PC-9 (cell line): Measurements from ENCODE around the gene DTYMK. TPM values are rescaled to one million over a fixed set of nuclear protein-coding genes. Genes with fewer than 3 reads are reported as not detected.

Experiments used
- BruUV-seq: library from RNA; stranded (reverse); fragments of 400-500 nt; replicated peaks from 2 replicates; lab custom pipeline; 2021; lab: Mats Ljungman, UMichigan
- CTCF ChIA-PET: fragments of 300-600 bp; sonication (Branson Sonifier 250); formaldehyde crosslinking; loops from one replicate; lab custom pipeline; 2022; ENCODE audit warnings: antibody characterized with exemption; lab: Charles Lee
- POLR2A ChIA-PET: fragments of 300-600 bp; sonication (Branson Sonifier 250); formaldehyde crosslinking; loops from one replicate; lab custom pipeline; 2022; ENCODE audit warnings: antibody characterized with exemption; ENCODE audit not compliant: unreplicated experiment; lab: Charles Lee
- DNase-seq, 2 experiments: peaks; one replicate each; pipeline versions ENCODE4 v3.0.0 to v3.0.0-alpha.2; 2015 to 2022; ENCODE audit warnings: mixed read lengths in 1 of 2
- H2AFZ ChIP-seq: fragments of 200-600 bp; sonication (generic); 2 replicates; pipeline ENCODE4 v1.8.1; 2017; ENCODE audit warnings: antibody characterized with exemption
- H3F3A ChIP-seq: fragments of 200-600 bp; sonication (generic); 2 replicates; pipeline ENCODE4 v1.8.1; 2017; ENCODE audit warnings: antibody characterized with exemption, mild to moderate bottlenecking, low read depth; ENCODE audit not compliant: insufficient read depth
- H3K27ac ChIP-seq: fragments of 200-600 bp; sonication (generic); 2 replicates; pipeline ENCODE4 v1.6.1; 2016; ENCODE audit warnings: mixed run types
- H3K27me3 ChIP-seq: fragments of 200-600 bp; sonication (generic); 2 replicates; pipeline ENCODE4 v1.6.1; 2016; ENCODE audit warnings: low read depth, mixed run types; ENCODE audit not compliant: insufficient read depth
- H3K36me3 ChIP-seq: fragments of 200-600 bp; sonication (generic); 2 replicates; pipeline ENCODE4 v1.6.1; 2016; ENCODE audit warnings: low read depth, mixed run types
- H3K4me1 ChIP-seq: fragments of 200-600 bp; sonication (generic); replicated peaks from 2 replicates; pipeline ENCODE4 v1.6.1; 2016; ENCODE audit warnings: mixed run types; ENCODE audit not compliant: insufficient read depth
- H3K4me2 ChIP-seq: fragments of 200-600 bp; sonication (generic); 2 replicates; pipeline ENCODE4 v1.6.1; 2017; ENCODE audit warnings: mixed run types
- H3K4me3 ChIP-seq: fragments of 200-600 bp; sonication (generic); 2 replicates; pipeline ENCODE4 v1.6.1; 2016; ENCODE audit warnings: mixed run types
- H3K79me2 ChIP-seq: fragments of 200-600 bp; sonication (generic); 2 replicates; pipeline ENCODE4 v1.6.1; 2017; ENCODE audit warnings: low read depth, mixed run types
- H3K9me2 ChIP-seq: fragments of 200-600 bp; sonication (generic); 2 replicates; pipeline ENCODE4 v1.8.1; 2017; ENCODE audit warnings: mild to moderate bottlenecking; ENCODE audit not compliant: insufficient read depth
- H3K9me3 ChIP-seq: fragments of 200-600 bp; sonication (generic); 2 replicates; pipeline ENCODE4 v1.8.1; 2016; ENCODE audit warnings: low read depth; ENCODE audit not compliant: insufficient read depth
- H4K20me1 ChIP-seq: fragments of 200-600 bp; sonication (generic); 2 replicates; pipeline ENCODE4 v1.8.1; 2017; ENCODE audit not compliant: insufficient read depth
- CTCF ChIP-seq: fragments of 200-600 bp; sonication (generic); conservative IDR thresholded peaks from 2 replicates; pipeline ENCODE4 v1.6.1; 2017; ENCODE audit warnings: mixed run types, antibody characterized with exemption, mild to moderate bottlenecking, moderate library complexity
- EZH2 ChIP-seq: fragments of 200-600 bp; sonication (generic); IDR thresholded peaks from 2 replicates; pipeline ENCODE4 v1.8.0; 2017; ENCODE audit warnings: antibody characterized with exemption, low read depth
- intact Hi-C: fragments of 100-400 bp; cut with micrococcal nuclease; formaldehyde crosslinking; loops from one replicate; pipeline ENCODE4 v1.10.0; 2022; ENCODE audit not compliant: unreplicated experiment
- total RNA-seq: library from RNA; stranded (reverse); gene quantifications from 2 replicates; pipeline ENCODE4 v1.2.3, GENCODE V29; 2021

Gene DTYMK
- total RNA-seq, 1 experiment from 2014 or later, result 183 TPM

GRCh38 chr2:241640165-241640795 lies 46.3 kb downstream of the DTYMK start:
- Histone ChIP-seq H3K27me3 (no peaks in the 10 kb centered on the region), H3K9me2 (no peaks in the 10 kb centered on the region), H3K4me1 (peaks cover 16% of the 10 kb centered on the region), H3K4me3 (no peak overlapping the region), H3K79me2 (peaks cover 86% of the 10 kb centered on the region), H3K9me3 (no peaks in the 10 kb centered on the region), H2AFZ (no peak overlapping the region), H3K27ac (no peak overlapping the region), H3F3A (no peaks in the 10 kb centered on the region), H3K4me2 (no peak overlapping the region), H4K20me1 (peaks cover 52% of the 10 kb centered on the region), H3K36me3 (no peaks in the 10 kb centered on the region)
- CTCF ChIA-PET, result interaction anchor here (0.6 kb wide), 2 partner anchors 27 to 562 kb away, joined by 3 to 12 read pairs; no protein-coding TSS in a partner anchor
- TF ChIP-seq EZH2, result no peak
- no peak for TF ChIP-seq CTCF
- POLR2A ChIA-PET, result no interaction called here
- intact Hi-C loops, result no loop called here
- BruUV-seq, result no TSS peak
- DNase-seq, result no peak

GRCh38 chr2:241639385-241639784 lies 47.2 kb downstream of the DTYMK start:
- Histone ChIP-seq H3K4me3 (0 out of 2 replicates have a peak overlapping the region, but pooled peaks have one; percentile 92), H3K79me2 (peaks cover 86% of the 10 kb centered on the region), H3K9me2 (no peaks in the 10 kb centered on the region), H3K4me2 (0 out of 2 replicates have a peak overlapping the region, but pooled peaks have one; percentile 79), H3K27me3 (no peaks in the 10 kb centered on the region), H3K27ac (no peak overlapping the region), H3K36me3 (no peaks in the 10 kb centered on the region), H3K9me3 (no peaks in the 10 kb centered on the region), H2AFZ (no peak overlapping the region), H4K20me1 (peaks cover 56% of the 10 kb centered on the region), H3K4me1 (peaks cover 25% of the 10 kb centered on the region), H3F3A (no peaks in the 10 kb centered on the region)
- POLR2A ChIA-PET, result no interaction called here
- intact Hi-C loops, result loop anchor here (10.0 kb wide), 1 partner anchor 365 kb away; no protein-coding TSS in a partner anchor
- DNase-seq, result no peak
- BruUV-seq, result no TSS peak
- no peak for TF ChIP-seq CTCF
- TF ChIP-seq EZH2, result no peak
- CTCF ChIA-PET, result no interaction called here

- intact Hi-C loops, result loop anchor here (10.0 kb wide), 1 partner anchor 364 kb away; no protein-coding TSS in a partner anchor
- Histone ChIP-seq H3K27ac (no peak overlapping the region), H3K4me2 (peak overlapping the region; percentile 79), H3K79me2 (peaks cover 86% of the 10 kb centered on the region), H3K4me1 (peaks cover 25% of the 10 kb centered on the region), H3F3A (no peaks in the 10 kb centered on the region), H3K9me2 (no peaks in the 10 kb centered on the region), H3K9me3 (no peaks in the 10 kb centered on the region), H2AFZ (no peak overlapping the region), H3K36me3 (no peaks in the 10 kb centered on the region), H3K4me3 (peak overlapping the region; percentile 92), H4K20me1 (peaks cover 57% of the 10 kb centered on the region), H3K27me3 (no peaks in the 10 kb centered on the region)
- ChIA-PET CTCF (interaction anchor here (0.6 kb wide), 2 partner anchors 76 to 79 kb away, joined by 3 to 7 read pairs; no protein-coding TSS in a partner anchor), POLR2A (no interaction called here)
- TF ChIP-seq EZH2 (no peak), CTCF (no peak)
- no peak for DNase-seq
- BruUV-seq, result no TSS peak
Measured at GRCh38 chr2:241638940-241639339, 47.7 kb downstream of the DTYMK start.
